GM12873 (cell line): ENCODE results near the gene USP54.

Experiments used
- TF ChIP-seq, protein P1 (sequence below): IDR thresholded peaks from 2 replicates; pipeline ENCODE4 v1.5.1; 2012; ENCODE audit warnings: low read depth, mild to moderate bottlenecking, moderate library complexity, low read length, control low read depth; ENCODE audit not compliant: insufficient read depth; ENCODE audit errors: missing control alignments

USP54 gene

DNA sequence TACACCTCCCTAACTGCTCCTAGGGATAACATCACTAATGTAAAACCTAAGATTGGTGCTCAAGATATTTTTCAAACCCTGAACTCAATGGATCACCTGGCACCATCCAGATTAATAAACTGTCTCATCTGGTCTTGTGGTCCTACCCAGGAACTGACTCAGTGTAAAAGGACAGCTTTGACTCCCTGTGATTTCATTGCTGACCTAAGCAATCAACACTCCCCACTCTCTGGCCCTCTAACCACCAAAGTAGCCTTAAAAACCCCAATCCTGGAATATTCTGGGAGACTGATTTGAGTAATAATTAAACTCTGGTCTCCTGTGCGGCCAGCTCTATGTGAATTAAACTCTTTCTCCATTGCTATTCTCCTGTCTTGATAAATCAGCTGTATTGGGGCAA lies 6.2 kb upstream of the USP54 start:
- TF ChIP-seq, protein P1, sequence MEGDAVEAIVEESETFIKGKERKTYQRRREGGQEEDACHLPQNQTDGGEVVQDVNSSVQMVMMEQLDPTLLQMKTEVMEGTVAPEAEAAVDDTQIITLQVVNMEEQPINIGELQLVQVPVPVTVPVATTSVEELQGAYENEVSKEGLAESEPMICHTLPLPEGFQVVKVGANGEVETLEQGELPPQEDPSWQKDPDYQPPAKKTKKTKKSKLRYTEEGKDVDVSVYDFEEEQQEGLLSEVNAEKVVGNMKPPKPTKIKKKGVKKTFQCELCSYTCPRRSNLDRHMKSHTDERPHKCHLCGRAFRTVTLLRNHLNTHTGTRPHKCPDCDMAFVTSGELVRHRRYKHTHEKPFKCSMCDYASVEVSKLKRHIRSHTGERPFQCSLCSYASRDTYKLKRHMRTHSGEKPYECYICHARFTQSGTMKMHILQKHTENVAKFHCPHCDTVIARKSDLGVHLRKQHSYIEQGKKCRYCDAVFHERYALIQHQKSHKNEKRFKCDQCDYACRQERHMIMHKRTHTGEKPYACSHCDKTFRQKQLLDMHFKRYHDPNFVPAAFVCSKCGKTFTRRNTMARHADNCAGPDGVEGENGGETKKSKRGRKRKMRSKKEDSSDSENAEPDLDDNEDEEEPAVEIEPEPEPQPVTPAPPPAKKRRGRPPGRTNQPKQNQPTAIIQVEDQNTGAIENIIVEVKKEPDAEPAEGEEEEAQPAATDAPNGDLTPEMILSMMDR = no peak

DNA sequence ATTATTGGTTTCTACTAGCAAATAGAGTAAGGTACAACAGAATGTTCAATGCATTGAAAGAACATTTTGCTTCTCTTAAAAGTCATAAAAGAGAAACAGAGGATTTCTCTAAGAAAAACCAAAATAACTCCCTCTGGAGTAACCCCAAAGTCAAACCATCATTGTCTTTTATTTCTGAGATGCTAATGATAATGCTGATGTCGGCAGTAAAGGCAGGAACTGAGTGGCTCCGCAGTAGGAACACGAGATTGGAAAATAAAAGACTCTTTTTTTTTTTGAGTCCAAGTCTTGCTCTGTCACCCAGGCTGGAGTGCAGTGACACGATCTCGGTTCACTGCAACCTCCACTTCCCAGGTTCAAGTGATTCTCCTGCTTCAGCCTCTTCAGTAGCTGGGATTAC lies 2.7 kb upstream of the USP54 start:
- TF ChIP-seq, protein P1 = no peak

DNA sequence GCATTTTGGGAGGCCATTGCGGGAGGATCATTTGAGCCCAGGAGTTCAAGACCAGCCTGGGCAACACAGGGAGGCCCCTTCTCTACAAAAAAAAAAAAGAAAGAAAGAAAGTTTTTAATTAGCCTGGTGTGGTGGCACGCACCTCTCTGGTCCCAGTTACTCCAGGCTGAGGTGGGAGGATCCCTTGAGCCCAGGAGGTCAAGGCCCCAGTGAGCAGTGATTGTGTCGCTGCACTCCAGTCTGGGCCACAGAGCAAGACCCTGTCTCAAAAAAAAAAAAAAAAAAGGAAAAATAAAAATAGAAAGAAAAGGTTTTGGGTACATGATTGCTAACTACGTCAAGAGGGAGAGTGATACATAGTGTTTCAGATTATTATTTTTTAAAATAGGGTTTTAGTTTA lies 2.0 kb upstream of the USP54 start:
- TF ChIP-seq, protein P1 = no peak

DNA sequence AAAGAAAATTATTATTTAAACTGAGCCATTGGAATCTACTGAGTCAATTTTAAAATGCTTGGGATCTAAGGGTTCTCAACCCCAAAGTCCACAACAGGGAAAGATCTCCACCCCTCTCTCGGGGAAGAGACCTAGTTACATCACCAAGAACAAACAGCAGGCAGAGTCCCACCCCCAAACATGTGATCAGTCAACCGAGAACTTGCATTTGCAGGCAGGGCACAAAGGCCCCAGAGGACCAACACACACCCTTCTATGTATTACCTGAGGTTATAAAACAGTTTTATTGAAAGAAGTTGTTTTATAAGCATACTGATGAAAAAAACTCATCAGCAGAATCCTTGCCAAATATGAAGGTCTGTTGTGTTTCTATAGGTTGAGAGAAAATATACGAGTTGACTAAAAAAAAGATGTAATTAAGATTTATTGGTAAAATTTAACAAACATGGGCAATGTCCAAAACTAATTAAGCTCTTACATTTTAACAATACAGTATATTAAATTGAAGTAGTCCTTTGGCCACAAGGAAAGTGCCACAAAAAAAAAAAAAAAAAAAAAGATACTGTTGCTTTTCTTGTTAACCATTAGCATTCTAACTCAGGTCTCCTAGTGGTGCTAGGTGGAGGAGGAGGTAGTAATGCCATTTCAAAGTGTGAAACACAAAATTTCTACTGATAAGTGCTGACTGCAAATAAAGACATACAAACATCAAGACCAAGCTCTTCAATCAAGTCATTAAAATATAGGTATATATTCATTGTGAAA lies 975 bp upstream of the USP54 start:
- TF ChIP-seq, protein P1 = no peak

DNA sequence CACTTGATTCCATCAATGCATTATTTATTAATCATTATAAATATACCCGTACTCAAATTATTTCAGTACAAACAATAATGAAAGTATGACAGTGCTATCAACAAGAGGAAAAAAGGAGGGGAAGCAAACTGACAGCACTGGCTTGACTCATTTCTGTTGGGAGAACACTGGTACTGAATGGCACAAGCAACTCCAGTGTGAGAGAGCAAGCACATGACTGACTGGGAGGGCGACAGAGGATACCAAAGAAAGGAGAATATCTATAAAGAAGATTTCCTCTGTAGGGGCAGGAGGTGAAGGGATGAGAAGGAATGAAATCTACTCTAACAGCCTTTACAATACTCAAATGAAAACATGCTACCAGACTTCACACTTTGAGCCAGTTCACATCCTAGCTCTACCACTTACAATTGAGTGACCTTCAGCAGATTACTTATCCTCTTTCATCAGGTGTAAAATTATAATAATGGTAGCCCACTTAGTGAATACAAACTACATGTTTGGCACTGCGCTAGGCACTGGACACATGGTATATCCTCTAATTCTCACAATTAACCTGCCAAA lies 1.5 kb downstream of the USP54 start:
- TF ChIP-seq, protein P1 = no peak

DNA sequence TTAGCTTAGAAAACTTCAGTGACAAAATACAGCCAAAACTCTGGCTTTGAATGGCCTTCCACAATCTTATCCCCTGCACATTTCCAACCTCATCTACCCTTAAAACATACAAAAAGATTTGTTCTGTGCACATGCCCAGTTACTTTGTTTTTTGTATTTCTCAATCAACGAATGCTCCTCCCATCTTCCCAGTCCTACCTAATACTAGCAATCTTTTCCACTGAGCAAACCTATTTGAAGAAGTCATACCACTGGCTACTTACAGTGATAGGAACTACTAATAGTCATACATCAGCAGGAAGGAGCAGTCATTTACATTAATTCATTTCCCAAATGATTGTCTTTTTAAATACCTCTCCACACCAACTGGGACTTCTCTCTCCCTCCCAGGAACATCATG lies 2.5 kb downstream of the USP54 start:
- TF ChIP-seq, protein P1 = no peak

DNA sequence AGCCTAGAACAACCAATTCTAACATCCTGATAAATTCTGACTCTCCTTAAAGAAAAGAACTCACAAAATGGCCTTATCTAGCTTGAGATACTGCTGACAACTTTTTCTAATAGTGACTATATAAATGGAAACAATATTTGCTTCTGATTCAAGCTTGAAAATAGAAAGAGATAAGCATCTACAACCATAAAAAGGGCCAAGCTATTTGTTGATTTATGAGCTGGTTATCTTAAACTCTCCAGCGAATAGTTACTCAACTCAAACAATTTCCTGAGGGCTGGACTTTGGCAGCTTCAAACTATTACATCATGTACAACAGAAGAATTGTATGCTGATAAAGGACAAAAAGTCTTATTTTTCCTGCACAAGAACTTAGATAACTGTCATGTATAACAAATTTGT lies 4.6 kb downstream of the USP54 start:
- TF ChIP-seq, protein P1 = no peak
